PC-3 (cell line): Measurements from ENCODE around the gene COG3.

Source experiments
- EZH2 ChIP-seq: fragments of 300-600 bp; sonication (generic); IDR thresholded peaks from one replicate; pipeline ENCODE4 v1.6.1; 2017; ENCODE audit warnings: antibody characterized with exemption, mild to moderate bottlenecking, low read length; ENCODE audit not compliant: unreplicated experiment
- TF ChIP-seq, protein P1 (sequence below): fragments of 300-600 bp; sonication (generic); conservative IDR thresholded peaks from 2 replicates; pipeline ENCODE4 v1.5.1; 2017; ENCODE audit warnings: antibody characterized with exemption, low read depth, mild to moderate bottlenecking, low read length

DNA sequence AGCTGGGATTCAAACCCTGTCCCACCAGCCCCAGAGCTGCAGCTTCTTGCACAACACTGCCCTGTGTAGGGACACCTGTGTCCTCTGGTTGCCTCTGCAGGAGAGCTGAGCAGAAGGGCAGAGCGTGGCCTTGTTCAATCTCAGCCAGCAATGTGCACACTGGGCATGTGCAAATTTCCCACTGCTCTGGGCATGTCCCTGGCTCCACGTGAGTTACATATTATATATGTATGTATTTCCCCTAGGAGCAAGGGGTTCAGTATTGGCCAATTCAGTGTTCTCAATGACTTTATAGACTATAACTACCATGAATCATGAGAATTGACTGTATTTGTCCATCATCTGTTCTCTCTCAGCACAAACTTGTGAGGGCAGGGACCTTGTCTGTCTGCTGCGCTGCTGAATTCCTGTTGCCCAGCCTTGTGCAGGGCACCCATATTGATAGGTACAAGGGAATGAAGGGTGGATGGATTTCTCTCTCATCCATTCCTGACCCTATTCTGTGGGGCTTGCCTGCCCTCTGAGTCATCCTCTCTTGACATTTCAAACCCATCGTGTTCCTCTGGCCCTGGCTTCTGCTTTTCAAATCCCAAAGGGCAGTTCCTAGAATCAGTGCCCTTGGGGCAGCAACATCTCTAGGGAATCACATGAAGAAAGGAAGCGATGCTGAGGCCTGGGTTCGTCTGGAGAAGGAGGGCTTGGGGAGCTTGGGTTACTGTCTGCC is 81.1 kb downstream of the COG3 start:
- no peak for TF ChIP-seq EZH2
- TF ChIP-seq, protein P1, sequence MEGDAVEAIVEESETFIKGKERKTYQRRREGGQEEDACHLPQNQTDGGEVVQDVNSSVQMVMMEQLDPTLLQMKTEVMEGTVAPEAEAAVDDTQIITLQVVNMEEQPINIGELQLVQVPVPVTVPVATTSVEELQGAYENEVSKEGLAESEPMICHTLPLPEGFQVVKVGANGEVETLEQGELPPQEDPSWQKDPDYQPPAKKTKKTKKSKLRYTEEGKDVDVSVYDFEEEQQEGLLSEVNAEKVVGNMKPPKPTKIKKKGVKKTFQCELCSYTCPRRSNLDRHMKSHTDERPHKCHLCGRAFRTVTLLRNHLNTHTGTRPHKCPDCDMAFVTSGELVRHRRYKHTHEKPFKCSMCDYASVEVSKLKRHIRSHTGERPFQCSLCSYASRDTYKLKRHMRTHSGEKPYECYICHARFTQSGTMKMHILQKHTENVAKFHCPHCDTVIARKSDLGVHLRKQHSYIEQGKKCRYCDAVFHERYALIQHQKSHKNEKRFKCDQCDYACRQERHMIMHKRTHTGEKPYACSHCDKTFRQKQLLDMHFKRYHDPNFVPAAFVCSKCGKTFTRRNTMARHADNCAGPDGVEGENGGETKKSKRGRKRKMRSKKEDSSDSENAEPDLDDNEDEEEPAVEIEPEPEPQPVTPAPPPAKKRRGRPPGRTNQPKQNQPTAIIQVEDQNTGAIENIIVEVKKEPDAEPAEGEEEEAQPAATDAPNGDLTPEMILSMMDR, result no peak
